Fibroblast of villous mesenchyme (primary cell): ENCODE data around the gene AUTS2. TPM values are rescaled to one million over a fixed set of nuclear protein-coding genes. Genes with fewer than 3 reads are reported as not detected.

ENCODE experiments used
- DNase-seq: peaks from one replicate; pipeline ENCODE4 v3.0.0-alpha.2; 2010; ENCODE audit warnings: low read depth
- H3K4me3 ChIP-seq: 2 replicates; pipeline ENCODE4 v1.5.1; 2011; ENCODE audit warnings: low read depth, mild to moderate bottlenecking, low read length
- total RNA-seq: library from RNA; depleted of rRNA; stranded (reverse); fragments of >200 nt; gene quantifications from 2 replicates; pipeline ENCODE4 v1.2.3, GENCODE V29; 2012
- TF ChIP-seq, protein P1 (sequence below): IDR thresholded peaks from 2 replicates; pipeline ENCODE4 v1.5.1; 2012; ENCODE audit warnings: low read depth, mild to moderate bottlenecking, low read length; ENCODE audit not compliant: insufficient read depth

AUTS2 gene
- total RNA-seq, 1 donor = 3.9 TPM

- DNase-seq = peak; percentile 18
- TF ChIP-seq, protein P1, sequence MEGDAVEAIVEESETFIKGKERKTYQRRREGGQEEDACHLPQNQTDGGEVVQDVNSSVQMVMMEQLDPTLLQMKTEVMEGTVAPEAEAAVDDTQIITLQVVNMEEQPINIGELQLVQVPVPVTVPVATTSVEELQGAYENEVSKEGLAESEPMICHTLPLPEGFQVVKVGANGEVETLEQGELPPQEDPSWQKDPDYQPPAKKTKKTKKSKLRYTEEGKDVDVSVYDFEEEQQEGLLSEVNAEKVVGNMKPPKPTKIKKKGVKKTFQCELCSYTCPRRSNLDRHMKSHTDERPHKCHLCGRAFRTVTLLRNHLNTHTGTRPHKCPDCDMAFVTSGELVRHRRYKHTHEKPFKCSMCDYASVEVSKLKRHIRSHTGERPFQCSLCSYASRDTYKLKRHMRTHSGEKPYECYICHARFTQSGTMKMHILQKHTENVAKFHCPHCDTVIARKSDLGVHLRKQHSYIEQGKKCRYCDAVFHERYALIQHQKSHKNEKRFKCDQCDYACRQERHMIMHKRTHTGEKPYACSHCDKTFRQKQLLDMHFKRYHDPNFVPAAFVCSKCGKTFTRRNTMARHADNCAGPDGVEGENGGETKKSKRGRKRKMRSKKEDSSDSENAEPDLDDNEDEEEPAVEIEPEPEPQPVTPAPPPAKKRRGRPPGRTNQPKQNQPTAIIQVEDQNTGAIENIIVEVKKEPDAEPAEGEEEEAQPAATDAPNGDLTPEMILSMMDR = no peak
- H3K4me3 ChIP-seq = peak overlapping the region; percentile 61
These were observed 1096.9 kb downstream of the AUTS2 start for GRCh38 chr7:70694971-70695794.

GRCh38 chr7:70695795-70696083, 1097.5 kb downstream of the AUTS2 start:
- peak overlapping the region; percentile 61 for H3K4me3 ChIP-seq
- no peak for DNase-seq
- TF ChIP-seq, protein P1 = no peak

DNA sequence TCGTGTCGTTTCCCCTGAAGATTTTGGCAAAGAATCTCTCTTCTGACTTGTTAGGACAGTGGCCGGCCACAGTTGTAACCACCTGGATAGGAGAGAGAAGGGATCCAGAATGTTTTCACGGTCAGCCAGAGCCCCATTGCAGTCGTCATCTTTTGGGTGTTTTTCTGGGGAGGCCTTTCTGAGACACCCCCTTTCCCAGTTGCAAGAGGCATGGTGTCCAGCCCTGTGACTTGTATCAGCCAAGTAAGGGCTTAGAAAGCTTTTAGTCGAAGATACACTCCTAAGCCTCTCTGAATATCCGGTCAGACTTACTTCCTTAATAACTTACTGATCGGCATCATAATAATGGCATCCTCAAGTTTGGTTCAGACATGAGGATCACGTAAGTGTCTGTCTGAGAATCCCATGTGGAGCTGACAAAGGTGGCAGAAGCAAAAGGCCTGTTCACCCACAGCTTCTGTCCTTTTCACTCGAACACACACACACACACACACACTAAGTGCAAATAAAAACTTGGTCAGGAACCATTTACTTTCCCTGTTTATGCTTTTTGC, 1098.0 kb downstream of the AUTS2 start:
- peak overlapping the region; percentile 61 for H3K4me3 ChIP-seq
- no peak for DNase-seq
- TF ChIP-seq, protein P1 = no peak

DNA sequence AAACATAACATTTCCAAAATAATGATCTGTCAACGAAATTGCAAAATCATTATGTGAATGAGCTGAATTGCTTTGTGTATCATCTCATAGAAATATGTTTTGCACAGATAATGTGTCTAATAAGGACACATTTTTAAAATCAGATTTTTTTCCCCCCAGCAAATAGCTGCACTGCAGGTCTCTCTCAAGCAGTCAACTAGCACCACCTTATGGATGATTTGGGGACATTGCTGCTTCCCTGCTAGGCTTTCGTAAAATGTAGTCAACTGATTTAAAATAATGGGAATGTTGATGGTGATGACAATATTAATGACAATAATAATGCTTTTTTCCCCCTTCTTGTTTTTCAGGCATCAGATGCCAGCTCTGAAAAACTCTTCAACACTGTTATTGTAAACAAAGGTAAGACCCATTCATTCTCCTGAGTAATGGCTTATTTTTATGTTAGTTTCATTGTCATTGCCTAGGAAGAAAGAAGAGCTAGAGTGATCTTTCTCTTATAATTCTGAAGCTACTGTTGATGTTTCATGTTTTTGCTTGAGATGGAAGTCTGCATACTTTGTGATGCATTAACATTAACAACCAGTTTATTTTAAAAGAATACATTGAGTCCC, 1100.1 kb downstream of the AUTS2 start:
- TF ChIP-seq, protein P1 = peak; percentile 80
- DNase-seq = peak; percentile 60
- no peak overlapping the region for H3K4me3 ChIP-seq

- H3K4me3 ChIP-seq = no peak overlapping the region
- DNase-seq = no peak
- TF ChIP-seq, protein P1 = no peak
These were observed 1101.0 kb downstream of the AUTS2 start for GRCh38 chr7:70699271-70699670.

- TF ChIP-seq, protein P1 = no peak
- DNase-seq = no peak
- H3K4me3 ChIP-seq = no peak overlapping the region
These were observed 1102.0 kb downstream of the AUTS2 start for GRCh38 chr7:70700055-70700940.
